ENCODE results near the gene TRDN. TPM values are rescaled to one million over a fixed set of nuclear protein-coding genes. Genes with fewer than 3 reads are reported as not detected.

The TRDN gene
- total and polyA plus RNA-seq, 4 experiments from 2014 or later = not detected

- H3K36me3 ChIP-seq (ENCODE audit: insufficient read depth, low read length) = no peaks in the 10 kb centered on the region
- no peaks in the 10 kb centered on the region for H3K27me3 ChIP-seq (ENCODE audit: insufficient read depth, low read length)
- no peak overlapping the region for H3K4me3 ChIP-seq (ENCODE audit: low read length in 2 of 2)
- intact Hi-C loops (cut with micrococcal nuclease) = no loop called here
- no peak overlapping the region for H3K4me3 Mint-ChIP-seq
- H3K36me3 Mint-ChIP-seq = no peaks in the 10 kb centered on the region
- H3K4me1 ChIP-seq (ENCODE audit: insufficient read depth, low read length) = no peaks in the 10 kb centered on the region
- H3K27me3 Mint-ChIP-seq = no peaks in the 10 kb centered on the region
- H3K9me3 Mint-ChIP-seq = peaks cover 0 to 2% (median 0%) of the 10 kb centered on the region in 8 donors
- no peaks in the 10 kb centered on the region for H3K4me1 Mint-ChIP-seq
- CTCF ChIA-PET (ENCODE audit: partially characterized antibody) = interaction anchor here (1.5 kb wide), 1 partner anchor 13 kb away, joined by 5 read pairs; no protein-coding TSS in a partner anchor
- POLR2A ChIA-PET (ENCODE audit: partially characterized antibody) = no interaction called here
- no peak overlapping the region for H3K27ac Mint-ChIP-seq
- no peak for DNase-seq
- no peak overlapping the region for H3K27ac ChIP-seq (ENCODE audit: low read depth, low read length)
- H3K9me3 ChIP-seq (ENCODE audit: control insufficient read depth in 1 of 2, low read length in 2 of 2) = no peaks in the 10 kb centered on the region
Observed at GRCh38 chr6:123404975-123405374, 231.8 kb downstream of the TRDN start.

- Histone ChIP-seq H3K9me3 (ENCODE audit: control insufficient read depth in 1 of 2, low read length in 2 of 2) (no peaks in the 10 kb centered on the region), H3K27me3 (ENCODE audit: insufficient read depth, low read length) (no peaks in the 10 kb centered on the region), H3K36me3 (ENCODE audit: insufficient read depth, low read length) (no peaks in the 10 kb centered on the region), H3K27ac (ENCODE audit: low read depth, low read length) (no peak overlapping the region), H3K4me1 (ENCODE audit: insufficient read depth, low read length) (no peaks in the 10 kb centered on the region), H3K4me3 (ENCODE audit: low read length in 2 of 2) (no peak overlapping the region)
- CTCF ChIA-PET (ENCODE audit: partially characterized antibody) = no interaction called here
- intact Hi-C loops (cut with micrococcal nuclease) = no loop called here
- Mint-ChIP-seq H3K27me3 (no peaks in the 10 kb centered on the region), H3K36me3 (no peaks in the 10 kb centered on the region), H3K9me3 (peaks cover 0 to 4% (median 0%) of the 10 kb centered on the region in 8 donors), H3K27ac (no peak overlapping the region), H3K4me3 (no peak overlapping the region), H3K4me1 (no peaks in the 10 kb centered on the region)
- POLR2A ChIA-PET (ENCODE audit: partially characterized antibody) = no interaction called here
- no peak for DNase-seq
Observed at GRCh38 chr6:123402052-123402451, 234.7 kb downstream of the TRDN start.

GRCh38 chr6:123398072-123398471, 238.7 kb downstream of the TRDN start:
- Mint-ChIP-seq H3K36me3 (no peaks in the 10 kb centered on the region), H3K4me1 (no peaks in the 10 kb centered on the region), H3K9me3 (peaks cover 0 to 5% (median 0%) of the 10 kb centered on the region in 8 donors), H3K4me3 (no peak overlapping the region), H3K27me3 (no peaks in the 10 kb centered on the region), H3K27ac (no peak overlapping the region)
- DNase-seq = no peak
- intact Hi-C loops (cut with micrococcal nuclease) = no loop called here
- CTCF ChIA-PET (ENCODE audit: partially characterized antibody) = interaction anchor here (1.3 kb wide), 1 partner anchor 12 kb away, joined by 3 read pairs; no protein-coding TSS in a partner anchor
- POLR2A ChIA-PET (ENCODE audit: partially characterized antibody) = no interaction called here
- H3K9me3 ChIP-seq (ENCODE audit: control insufficient read depth in 1 of 2, low read length in 2 of 2) = no peaks in the 10 kb centered on the region
- H3K27me3 ChIP-seq (ENCODE audit: insufficient read depth, low read length) = no peaks in the 10 kb centered on the region
- no peaks in the 10 kb centered on the region for H3K36me3 ChIP-seq (ENCODE audit: insufficient read depth, low read length)
- H3K4me1 ChIP-seq (ENCODE audit: insufficient read depth, low read length) = no peaks in the 10 kb centered on the region
- H3K4me3 ChIP-seq (ENCODE audit: low read length in 2 of 2) = no peak overlapping the region
- H3K27ac ChIP-seq (ENCODE audit: low read depth, low read length) = no peak overlapping the region

GRCh38 chr6:123393331-123393730, 243.4 kb downstream of the TRDN start:
- Histone ChIP-seq H3K36me3 (ENCODE audit: insufficient read depth, low read length) (no peaks in the 10 kb centered on the region), H3K4me1 (ENCODE audit: insufficient read depth, low read length) (no peaks in the 10 kb centered on the region), H3K9me3 (ENCODE audit: control insufficient read depth in 1 of 2, low read length in 2 of 2) (no peaks in the 10 kb centered on the region), H3K27me3 (ENCODE audit: insufficient read depth, low read length) (no peaks in the 10 kb centered on the region), H3K4me3 (ENCODE audit: low read length in 2 of 2) (no peak overlapping the region), H3K27ac (ENCODE audit: low read depth, low read length) (no peak overlapping the region)
- no peak overlapping the region for H3K4me3 Mint-ChIP-seq
- ChIA-PET CTCF (ENCODE audit: partially characterized antibody) (no interaction called here), POLR2A (ENCODE audit: partially characterized antibody) (no interaction called here)
- H3K4me1 Mint-ChIP-seq = no peaks in the 10 kb centered on the region
- no peak overlapping the region for H3K27ac Mint-ChIP-seq
- no peaks in the 10 kb centered on the region for H3K27me3 Mint-ChIP-seq
- no peak for DNase-seq
- no peaks in the 10 kb centered on the region for H3K36me3 Mint-ChIP-seq
- intact Hi-C loops (cut with micrococcal nuclease) = no loop called here
- peaks cover 0 to 10% (median 0%) of the 10 kb centered on the region in 8 donors for H3K9me3 Mint-ChIP-seq

GRCh38 chr6:123383718-123384117, 253.0 kb downstream of the TRDN start:
- no peak overlapping the region for H3K27ac ChIP-seq (ENCODE audit: low read depth, low read length)
- H3K4me1 ChIP-seq (ENCODE audit: insufficient read depth, low read length) = no peaks in the 10 kb centered on the region
- no peaks in the 10 kb centered on the region for H3K9me3 ChIP-seq (ENCODE audit: control insufficient read depth in 1 of 2, low read length in 2 of 2)
- CTCF ChIA-PET (ENCODE audit: partially characterized antibody) = no interaction called here
- H3K27me3 ChIP-seq (ENCODE audit: insufficient read depth, low read length) = no peaks in the 10 kb centered on the region
- H3K36me3 Mint-ChIP-seq = no peaks in the 10 kb centered on the region
- H3K4me1 Mint-ChIP-seq = no peaks in the 10 kb centered on the region
- no peaks in the 10 kb centered on the region for H3K27me3 Mint-ChIP-seq
- no peak overlapping the region for H3K4me3 Mint-ChIP-seq
- no peak overlapping the region for H3K4me3 ChIP-seq (ENCODE audit: low read length in 2 of 2)
- H3K36me3 ChIP-seq (ENCODE audit: insufficient read depth, low read length) = no peaks in the 10 kb centered on the region
- intact Hi-C loops (cut with micrococcal nuclease) = no loop called here
- DNase-seq = no peak
- H3K9me3 Mint-ChIP-seq = peaks cover 0 to 7% (median 0%) of the 10 kb centered on the region in 8 donors
- POLR2A ChIA-PET (ENCODE audit: partially characterized antibody) = no interaction called here
- no peak overlapping the region for H3K27ac Mint-ChIP-seq

- no peak overlapping the region for H3K4me3 ChIP-seq (ENCODE audit: low read length in 2 of 2)
- Mint-ChIP-seq H3K27me3 (no peaks in the 10 kb centered on the region), H3K36me3 (no peaks in the 10 kb centered on the region), H3K4me1 (no peaks in the 10 kb centered on the region), H3K4me3 (no peak overlapping the region), H3K27ac (no peak overlapping the region), H3K9me3 (no peaks in the 10 kb centered on the region)
- no peaks in the 10 kb centered on the region for H3K9me3 ChIP-seq (ENCODE audit: control insufficient read depth in 1 of 2, low read length in 2 of 2)
- POLR2A ChIA-PET (ENCODE audit: partially characterized antibody) = no interaction called here
- no peaks in the 10 kb centered on the region for H3K36me3 ChIP-seq (ENCODE audit: insufficient read depth, low read length)
- CTCF ChIA-PET (ENCODE audit: partially characterized antibody) = no interaction called here
- intact Hi-C loops (cut with micrococcal nuclease) = no loop called here
- no peaks in the 10 kb centered on the region for H3K27me3 ChIP-seq (ENCODE audit: insufficient read depth, low read length)
- no peak overlapping the region for H3K27ac ChIP-seq (ENCODE audit: low read depth, low read length)
- DNase-seq = no peak
- no peaks in the 10 kb centered on the region for H3K4me1 ChIP-seq (ENCODE audit: insufficient read depth, low read length)
Observed at GRCh38 chr6:123380257-123380656, 256.5 kb downstream of the TRDN start.

GRCh38 chr6:123372737-123373136, 264.0 kb downstream of the TRDN start:
- no peak overlapping the region for H3K27ac ChIP-seq (ENCODE audit: low read depth, low read length)
- no peaks in the 10 kb centered on the region for H3K27me3 Mint-ChIP-seq
- H3K36me3 ChIP-seq (ENCODE audit: insufficient read depth, low read length) = no peaks in the 10 kb centered on the region
- H3K9me3 Mint-ChIP-seq = peaks cover 0 to 8% (median 0%) of the 10 kb centered on the region in 8 donors
- no peaks in the 10 kb centered on the region for H3K27me3 ChIP-seq (ENCODE audit: insufficient read depth, low read length)
- H3K9me3 ChIP-seq (ENCODE audit: control insufficient read depth in 1 of 2, low read length in 2 of 2) = no peaks in the 10 kb centered on the region
- POLR2A ChIA-PET (ENCODE audit: partially characterized antibody) = no interaction called here
- no peaks in the 10 kb centered on the region for H3K4me1 Mint-ChIP-seq
- H3K4me3 ChIP-seq (ENCODE audit: low read length in 2 of 2) = no peak overlapping the region
- no peak overlapping the region for H3K27ac Mint-ChIP-seq
- no peak overlapping the region for H3K4me3 Mint-ChIP-seq
- intact Hi-C loops (cut with micrococcal nuclease) = no loop called here
- CTCF ChIA-PET (ENCODE audit: partially characterized antibody) = no interaction called here
- H3K4me1 ChIP-seq (ENCODE audit: insufficient read depth, low read length) = no peaks in the 10 kb centered on the region
- no peak for DNase-seq
- no peaks in the 10 kb centered on the region for H3K36me3 Mint-ChIP-seq

GRCh38 chr6:123363912-123364311, 272.8 kb downstream of the TRDN start:
- intact Hi-C loops (cut with micrococcal nuclease) = no loop called here
- H3K4me3 ChIP-seq (ENCODE audit: low read length in 2 of 2) = no peak overlapping the region
- ChIA-PET CTCF (ENCODE audit: partially characterized antibody) (no interaction called here), POLR2A (ENCODE audit: partially characterized antibody) (no interaction called here)
- H3K27me3 ChIP-seq (ENCODE audit: insufficient read depth, low read length) = no peaks in the 10 kb centered on the region
- H3K27ac ChIP-seq (ENCODE audit: low read depth, low read length) = no peak overlapping the region
- no peaks in the 10 kb centered on the region for H3K27me3 Mint-ChIP-seq
- no peak overlapping the region for H3K4me3 Mint-ChIP-seq
- no peaks in the 10 kb centered on the region for H3K36me3 Mint-ChIP-seq
- no peak for DNase-seq
- H3K4me1 ChIP-seq (ENCODE audit: insufficient read depth, low read length) = no peaks in the 10 kb centered on the region
- no peaks in the 10 kb centered on the region for H3K36me3 ChIP-seq (ENCODE audit: insufficient read depth, low read length)
- no peaks in the 10 kb centered on the region for H3K9me3 ChIP-seq (ENCODE audit: control insufficient read depth in 1 of 2, low read length in 2 of 2)
- no peak overlapping the region for H3K27ac Mint-ChIP-seq
- H3K4me1 Mint-ChIP-seq = no peaks in the 10 kb centered on the region
- peaks cover 0 to 11% (median 3%) of the 10 kb centered on the region in 8 donors for H3K9me3 Mint-ChIP-seq

Measured in CD4-positive, alpha-beta memory T cell (primary cell).